K562 (cell line): ENCODE measurements around the gene LHPP. TPM values are rescaled to one million over a fixed set of nuclear protein-coding genes. Genes with fewer than 3 reads are reported as not detected.

Source experiments
- ETV5 ChIP-seq: sonication (generic); formaldehyde crosslinking; IDR thresholded peaks from 2 replicates; pipeline ENCODE4 v1.4.0; 2020; ENCODE audit warnings: low read depth, mild to moderate bottlenecking, missing genetic modification reagents
- FOXJ2 ChIP-seq: fragments of 200-800 bp; sonication (Bioruptor generic); IDR thresholded peaks from 2 replicates; pipeline ENCODE4 v1.6.1; 2016; ENCODE audit warnings: missing genetic modification characterization, missing compliant biosample characterization
- GTF2E2 ChIP-seq: fragments of 200-800 bp; sonication (Bioruptor generic); IDR thresholded peaks from 2 replicates; pipeline ENCODE4 v1.6.1; 2016; ENCODE audit warnings: missing genetic modification characterization, missing compliant biosample characterization
- SPI1 ChIP-seq: IDR thresholded peaks from 2 replicates; pipeline ENCODE4 v1.6.1; 2011; ENCODE audit warnings: low read depth, low read length, control low read depth, borderline replicate concordance
- TEAD4 ChIP-seq, 2 experiments: sonication (generic) in 1 of 2; formaldehyde crosslinking in 1 of 2; IDR thresholded peaks; 2 replicates each; pipeline versions ENCODE4 v1.6.1 to v1.8.0; 2012 to 2022; ENCODE audit warnings: borderline replicate concordance in 1 of 2, inconsistent platforms in 1 of 2, low read length in 1 of 2, mild to moderate bottlenecking in 1 of 2, missing genetic modification reagents in 1 of 2
- ZNF282 ChIP-seq: sonication (generic); formaldehyde crosslinking; IDR thresholded peaks from 2 replicates; pipeline ENCODE4 v1.8.1; 2023; ENCODE audit warnings: missing genetic modification reagents
- polyA plus RNA-seq, 8 experiments: library from polyadenylated mRNA; depleted of rRNA in 4 of 8; stranded (reverse) in 5 of 8; unstranded in 3 of 8; fragments of >200 nt; fragmentation: Nextera tagmentation in 2 of 8; fragmentation: Illumina TruSeq in 1 of 8; extraction: Ambion mirVana in 2 of 8; extraction: Trizol in 1 of 8; gene quantifications; 2 replicates each; pipeline versions ENCODE4 v1.2.1 to v1.2.3, GENCODE V29; 2011 to 2014; ENCODE audit warnings: inconsistent platforms in 1 of 8, missing spikeins in 1 of 8
- total RNA-seq, 7 experiments: library from RNA; depleted of rRNA in 6 of 7; stranded (reverse); fragments of >200 nt in 6 of 7; fragmentation: Illumina TruSeq in 2 of 7; extraction: Trizol in 2 of 7; gene quantifications; 2 replicates each; pipeline versions ENCODE4 v1.2.1 to v1.2.3, GENCODE V29; 2011 to 2021; ENCODE audit warnings: low replicate concordance in 1 of 7
- TF ChIP-seq, protein P1 (sequence below): fragments of 250-450 bp; sonication (Bioruptor Pico); IDR thresholded peaks from 2 replicates; pipeline ENCODE4 v1.8.0; 2021; ENCODE audit warnings: borderline replicate concordance, mild to moderate bottlenecking, moderate library complexity; ENCODE audit not compliant: poor library complexity, severe bottlenecking
- TF ChIP-seq, protein P2 (sequence below): fragments of 200-400 bp; formaldehyde crosslinking; IDR thresholded peaks from 2 replicates; pipeline ENCODE4 v1.6.1; 2017; ENCODE audit warnings: mild to moderate bottlenecking, low read depth, low read length, moderate library complexity
- TF ChIP-seq, protein P3 (sequence below): fragments of 450-650 bp; IDR thresholded peaks from 2 replicates; pipeline ENCODE4 v1.6.1; 2016; ENCODE audit warnings: low read depth
- TF ChIP-seq, protein P4 (sequence below): fragments of 200-800 bp; sonication (Bioruptor generic); IDR thresholded peaks from 2 replicates; pipeline ENCODE4 v1.6.1; 2017; ENCODE audit warnings: missing genetic modification characterization, missing compliant biosample characterization
- TF ChIP-seq, protein P5 (sequence below): sonication (generic); formaldehyde crosslinking; IDR thresholded peaks from 2 replicates; pipeline ENCODE4 v1.9.0; 2022; ENCODE audit warnings: mild to moderate bottlenecking, missing genetic modification reagents

LHPP gene
- total and polyA plus RNA-seq, 9 of the 15 experiments (the other 6 are each of a cell fraction or from before 2014, with no cell fraction given) = 0.34 to 7.4 (median 3.0) TPM

DNA sequence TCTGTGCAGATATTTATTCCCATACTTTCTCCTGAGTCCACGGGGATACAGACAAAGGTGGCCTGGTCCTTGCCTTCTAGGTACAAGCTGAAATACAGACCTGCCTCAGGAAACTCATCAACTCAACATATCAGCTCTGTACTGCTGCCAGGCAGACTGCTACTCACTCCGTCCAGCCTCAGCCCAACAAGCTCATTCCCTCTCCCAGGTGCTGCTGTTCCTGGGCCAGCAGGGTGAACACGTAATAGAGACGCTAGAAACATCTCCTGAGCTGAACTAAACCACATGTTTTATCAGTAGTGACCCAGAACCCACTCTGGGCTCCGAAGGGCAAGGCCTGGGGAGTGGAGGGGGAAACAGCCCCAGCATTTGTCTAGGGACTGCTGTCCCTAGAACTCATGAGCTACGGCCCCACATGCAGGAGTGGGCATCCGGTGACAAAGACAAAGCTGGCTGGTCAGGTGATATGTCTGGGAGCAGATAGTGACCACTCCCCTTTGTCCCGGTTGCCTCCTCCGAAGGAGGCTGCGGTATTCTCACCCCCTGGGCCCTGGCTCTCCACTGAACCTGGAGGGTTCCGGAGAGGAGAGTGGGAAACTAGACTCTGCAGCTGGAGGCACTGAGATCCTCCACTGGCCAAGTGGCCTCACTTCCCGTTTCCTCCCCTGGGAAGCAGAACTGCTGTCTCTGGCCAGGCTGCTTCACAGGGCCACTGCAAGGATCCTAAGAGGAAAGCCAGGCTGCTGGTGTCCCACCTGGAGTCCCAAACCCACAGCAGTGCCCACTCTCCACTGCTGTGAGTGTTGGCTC is 166.4 kb downstream of the LHPP start (continued):
- TF ChIP-seq SPI1 = peak; percentile 90
- TF ChIP-seq TEAD4 (IDR thresholded peaks at IDR 0.05; ENCODE audit: low read length) = 0 out of 2 replicates have a peak, but pooled peaks have one; percentile 32
- TF ChIP-seq TEAD4 (CRISPR knock-in tag; IDR thresholded peaks at IDR 0.05; ENCODE audit: borderline replicate concordance) = no peak
- TF ChIP-seq, protein P1, sequence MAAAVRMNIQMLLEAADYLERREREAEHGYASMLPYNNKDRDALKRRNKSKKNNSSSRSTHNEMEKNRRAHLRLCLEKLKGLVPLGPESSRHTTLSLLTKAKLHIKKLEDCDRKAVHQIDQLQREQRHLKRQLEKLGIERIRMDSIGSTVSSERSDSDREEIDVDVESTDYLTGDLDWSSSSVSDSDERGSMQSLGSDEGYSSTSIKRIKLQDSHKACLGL (CRISPR knock-in tag) = no peak
- TF ChIP-seq, protein P2, sequence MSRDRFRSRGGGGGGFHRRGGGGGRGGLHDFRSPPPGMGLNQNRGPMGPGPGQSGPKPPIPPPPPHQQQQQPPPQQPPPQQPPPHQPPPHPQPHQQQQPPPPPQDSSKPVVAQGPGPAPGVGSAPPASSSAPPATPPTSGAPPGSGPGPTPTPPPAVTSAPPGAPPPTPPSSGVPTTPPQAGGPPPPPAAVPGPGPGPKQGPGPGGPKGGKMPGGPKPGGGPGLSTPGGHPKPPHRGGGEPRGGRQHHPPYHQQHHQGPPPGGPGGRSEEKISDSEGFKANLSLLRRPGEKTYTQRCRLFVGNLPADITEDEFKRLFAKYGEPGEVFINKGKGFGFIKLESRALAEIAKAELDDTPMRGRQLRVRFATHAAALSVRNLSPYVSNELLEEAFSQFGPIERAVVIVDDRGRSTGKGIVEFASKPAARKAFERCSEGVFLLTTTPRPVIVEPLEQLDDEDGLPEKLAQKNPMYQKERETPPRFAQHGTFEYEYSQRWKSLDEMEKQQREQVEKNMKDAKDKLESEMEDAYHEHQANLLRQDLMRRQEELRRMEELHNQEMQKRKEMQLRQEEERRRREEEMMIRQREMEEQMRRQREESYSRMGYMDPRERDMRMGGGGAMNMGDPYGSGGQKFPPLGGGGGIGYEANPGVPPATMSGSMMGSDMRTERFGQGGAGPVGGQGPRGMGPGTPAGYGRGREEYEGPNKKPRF = no peak
- no peak for TF ChIP-seq FOXJ2
- no peak for TF ChIP-seq ZNF282 (CRISPR knock-in tag)
- TF ChIP-seq, protein P3, sequence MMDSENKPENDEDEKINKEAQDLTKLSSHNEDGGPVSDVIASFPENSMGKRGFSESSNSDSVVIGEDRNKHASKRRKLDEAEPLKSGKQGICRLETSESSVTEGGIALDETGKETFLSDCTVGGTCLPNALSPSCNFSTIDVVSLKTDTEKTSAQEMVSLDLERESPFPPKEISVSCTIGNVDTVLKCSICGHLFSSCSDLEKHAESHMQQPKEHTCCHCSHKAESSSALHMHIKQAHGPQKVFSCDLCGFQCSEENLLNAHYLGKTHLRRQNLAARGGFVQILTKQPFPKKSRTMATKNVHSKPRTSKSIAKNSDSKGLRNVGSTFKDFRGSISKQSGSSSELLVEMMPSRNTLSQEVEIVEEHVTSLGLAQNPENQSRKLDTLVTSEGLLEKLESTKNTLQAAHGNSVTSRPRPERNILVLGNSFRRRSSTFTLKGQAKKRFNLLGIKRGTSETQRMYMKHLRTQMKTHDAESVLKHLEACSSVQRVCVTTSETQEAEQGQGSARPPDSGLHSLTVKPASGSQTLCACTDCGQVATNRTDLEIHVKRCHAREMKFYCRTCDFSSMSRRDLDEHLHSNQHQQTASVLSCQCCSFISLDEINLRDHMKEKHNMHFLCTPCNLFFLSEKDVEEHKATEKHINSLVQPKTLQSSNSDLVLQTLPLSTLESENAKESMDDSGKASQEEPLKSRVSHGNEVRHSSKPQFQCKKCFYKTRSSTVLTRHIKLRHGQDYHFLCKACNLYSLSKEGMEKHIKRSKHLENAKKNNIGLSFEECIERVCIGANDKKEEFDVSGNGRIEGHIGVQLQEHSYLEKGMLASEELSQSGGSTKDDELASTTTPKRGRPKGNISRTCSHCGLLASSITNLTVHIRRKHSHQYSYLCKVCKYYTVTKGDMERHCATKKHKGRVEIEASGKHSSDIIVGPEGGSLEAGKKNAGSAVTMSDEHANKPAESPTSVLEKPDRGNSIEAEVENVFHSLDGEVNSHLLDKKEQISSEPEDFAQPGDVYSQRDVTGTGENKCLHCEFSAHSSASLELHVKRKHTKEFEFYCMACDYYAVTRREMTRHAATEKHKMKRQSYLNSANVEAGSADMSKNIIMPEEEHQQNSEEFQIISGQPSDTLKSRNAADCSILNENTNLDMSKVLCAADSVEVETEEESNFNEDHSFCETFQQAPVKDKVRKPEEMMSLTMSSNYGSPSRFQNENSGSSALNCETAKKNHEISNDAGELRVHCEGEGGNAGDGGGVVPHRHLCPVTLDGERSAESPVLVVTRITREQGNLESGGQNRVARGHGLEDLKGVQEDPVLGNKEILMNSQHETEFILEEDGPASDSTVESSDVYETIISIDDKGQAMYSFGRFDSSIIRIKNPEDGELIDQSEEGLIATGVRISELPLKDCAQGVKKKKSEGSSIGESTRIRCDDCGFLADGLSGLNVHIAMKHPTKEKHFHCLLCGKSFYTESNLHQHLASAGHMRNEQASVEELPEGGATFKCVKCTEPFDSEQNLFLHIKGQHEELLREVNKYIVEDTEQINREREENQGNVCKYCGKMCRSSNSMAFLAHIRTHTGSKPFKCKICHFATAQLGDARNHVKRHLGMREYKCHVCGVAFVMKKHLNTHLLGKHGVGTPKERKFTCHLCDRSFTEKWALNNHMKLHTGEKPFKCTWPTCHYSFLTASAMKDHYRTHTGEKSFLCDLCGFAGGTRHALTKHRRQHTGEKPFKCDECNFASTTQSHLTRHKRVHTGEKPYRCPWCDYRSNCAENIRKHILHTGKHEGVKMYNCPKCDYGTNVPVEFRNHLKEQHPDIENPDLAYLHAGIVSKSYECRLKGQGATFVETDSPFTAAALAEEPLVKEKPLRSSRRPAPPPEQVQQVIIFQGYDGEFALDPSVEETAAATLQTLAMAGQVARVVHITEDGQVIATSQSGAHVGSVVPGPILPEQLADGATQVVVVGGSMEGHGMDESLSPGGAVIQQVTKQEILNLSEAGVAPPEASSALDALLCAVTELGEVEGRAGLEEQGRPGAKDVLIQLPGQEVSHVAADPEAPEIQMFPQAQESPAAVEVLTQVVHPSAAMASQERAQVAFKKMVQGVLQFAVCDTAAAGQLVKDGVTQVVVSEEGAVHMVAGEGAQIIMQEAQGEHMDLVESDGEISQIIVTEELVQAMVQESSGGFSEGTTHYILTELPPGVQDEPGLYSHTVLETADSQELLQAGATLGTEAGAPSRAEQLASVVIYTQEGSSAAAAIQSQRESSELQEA = no peak
- TF ChIP-seq, protein P4, sequence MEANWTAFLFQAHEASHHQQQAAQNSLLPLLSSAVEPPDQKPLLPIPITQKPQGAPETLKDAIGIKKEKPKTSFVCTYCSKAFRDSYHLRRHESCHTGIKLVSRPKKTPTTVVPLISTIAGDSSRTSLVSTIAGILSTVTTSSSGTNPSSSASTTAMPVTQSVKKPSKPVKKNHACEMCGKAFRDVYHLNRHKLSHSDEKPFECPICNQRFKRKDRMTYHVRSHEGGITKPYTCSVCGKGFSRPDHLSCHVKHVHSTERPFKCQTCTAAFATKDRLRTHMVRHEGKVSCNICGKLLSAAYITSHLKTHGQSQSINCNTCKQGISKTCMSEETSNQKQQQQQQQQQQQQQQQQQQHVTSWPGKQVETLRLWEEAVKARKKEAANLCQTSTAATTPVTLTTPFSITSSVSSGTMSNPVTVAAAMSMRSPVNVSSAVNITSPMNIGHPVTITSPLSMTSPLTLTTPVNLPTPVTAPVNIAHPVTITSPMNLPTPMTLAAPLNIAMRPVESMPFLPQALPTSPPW (CRISPR knock-in tag) = peak; percentile 43; the same call in 1 of the 2 replicates
- no peak for TF ChIP-seq GTF2E2 (tag)
- TF ChIP-seq, protein P5, sequence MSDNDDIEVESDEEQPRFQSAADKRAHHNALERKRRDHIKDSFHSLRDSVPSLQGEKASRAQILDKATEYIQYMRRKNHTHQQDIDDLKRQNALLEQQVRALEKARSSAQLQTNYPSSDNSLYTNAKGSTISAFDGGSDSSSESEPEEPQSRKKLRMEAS = peak; percentile 31; the same call in 1 of the 2 replicates
- TF ChIP-seq ETV5 = peak; percentile 23; the same call in 1 of the 2 replicates
